K562 (cell line): Measurements from ENCODE around the gene TSPAN13. TPM values are rescaled to one million over a fixed set of nuclear protein-coding genes. Genes with fewer than 3 reads are reported as not detected.

ENCODE experiments used
- CEBPB ChIP-seq: fragments of 450-650 bp; IDR thresholded peaks from 2 replicates; pipeline ENCODE4 v1.6.1; 2016; ENCODE audit warnings: missing genetic modification characterization, missing compliant biosample characterization
- CEBPG ChIP-seq, 3 experiments: fragments of 200-800 bp in 1 of 3; sonication (Bioruptor generic) in 1 of 3; sonication (generic) in 1 of 3; formaldehyde crosslinking in 1 of 3; IDR thresholded peaks in 2 of 3; conservative IDR thresholded peaks in 1 of 3; 2 replicates each; pipeline versions ENCODE4 v1.6.1 to v1.8.0; 2016 to 2022; ENCODE audit warnings: missing compliant biosample characterization in 2 of 3, missing genetic modification characterization in 2 of 3, mild to moderate bottlenecking in 1 of 3, missing genetic modification reagents in 1 of 3
- CHD2 ChIP-seq: IDR thresholded peaks from 2 replicates; pipeline ENCODE4 v1.6.1; 2011; ENCODE audit warnings: low read depth, low read length
- FOXO4 ChIP-seq: fragments of 450-650 bp; formaldehyde crosslinking; IDR thresholded peaks from 2 replicates; pipeline ENCODE4 v1.4.0; 2020; ENCODE audit warnings: mild to moderate bottlenecking, moderate library complexity
- HDAC1 ChIP-seq, 2 experiments: fragments of 450-650 bp; IDR thresholded peaks; 2 replicates each; pipeline ENCODE4 v1.6.1; 2016 to 2017; ENCODE audit warnings: inconsistent platforms in 1 of 2, mild to moderate bottlenecking in 1 of 2, moderate library complexity in 1 of 2
- HES1 ChIP-seq: fragments of 450-650 bp; IDR thresholded peaks from 2 replicates; pipeline ENCODE4 v1.6.1; 2016; ENCODE audit warnings: low read depth, mild to moderate bottlenecking, moderate library complexity
- NKRF ChIP-seq: fragments of 450-650 bp; IDR thresholded peaks from 2 replicates; pipeline ENCODE4 v1.6.1; 2016; ENCODE audit warnings: borderline replicate concordance
- POLR2A ChIP-seq: fragments of 450-650 bp; conservative IDR thresholded peaks from 2 replicates; pipeline ENCODE4 v1.6.1; 2016
- RBFOX2 ChIP-seq: fragments of 200-400 bp; formaldehyde crosslinking; IDR thresholded peaks from 2 replicates; pipeline ENCODE4 v1.6.1; 2017; ENCODE audit warnings: low read depth, mild to moderate bottlenecking, low read length, moderate library complexity
- SMAD4 ChIP-seq: fragments of 250-450 bp; sonication (Bioruptor Pico); conservative IDR thresholded peaks from 2 replicates; pipeline ENCODE4 v1.8.0; 2021; ENCODE audit warnings: inconsistent platforms, mild to moderate bottlenecking, moderate library complexity
- TCF7L2 ChIP-seq: fragments of 150-350 bp; IDR thresholded peaks from 2 replicates; pipeline ENCODE4 v1.6.1; 2016; ENCODE audit warnings: low read depth, mild to moderate bottlenecking, low read length, moderate library complexity
- VEZF1 ChIP-seq: fragments of 200-800 bp; sonication (Bioruptor generic); IDR thresholded peaks from 2 replicates; pipeline ENCODE4 v1.6.1; 2017; ENCODE audit warnings: missing genetic modification characterization, missing compliant biosample characterization
- ZNF232 ChIP-seq: sonication (generic); formaldehyde crosslinking; IDR thresholded peaks from 2 replicates; pipeline ENCODE4 v1.8.0; 2022; ENCODE audit warnings: mild to moderate bottlenecking, missing genetic modification reagents
- ZNF764 ChIP-seq: fragments of 250-450 bp; sonication (Bioruptor Pico); IDR thresholded peaks from 2 replicates; pipeline ENCODE4 v1.4.0; 2020; ENCODE audit warnings: low read depth, mild to moderate bottlenecking, moderate library complexity
- polyA plus RNA-seq, 8 experiments: library from polyadenylated mRNA; depleted of rRNA in 4 of 8; stranded (reverse) in 5 of 8; unstranded in 3 of 8; fragments of >200 nt; fragmentation: Nextera tagmentation in 2 of 8; fragmentation: Illumina TruSeq in 1 of 8; extraction: Ambion mirVana in 2 of 8; extraction: Trizol in 1 of 8; gene quantifications; 2 replicates each; pipeline versions ENCODE4 v1.2.1 to v1.2.3, GENCODE V29; 2011 to 2014; ENCODE audit warnings: inconsistent platforms in 1 of 8, missing spikeins in 1 of 8
- total RNA-seq, 7 experiments: library from RNA; depleted of rRNA in 6 of 7; stranded (reverse); fragments of >200 nt in 6 of 7; fragmentation: Illumina TruSeq in 2 of 7; extraction: Trizol in 2 of 7; gene quantifications; 2 replicates each; pipeline versions ENCODE4 v1.2.1 to v1.2.3, GENCODE V29; 2011 to 2021; ENCODE audit warnings: low replicate concordance in 1 of 7

TSPAN13 gene
- total and polyA plus RNA-seq, 9 of the 15 experiments (the other 6 are each of a cell fraction or from before 2014, with no cell fraction given), result 7.8 to 46.3 (median 20.0) TPM

- TF ChIP-seq HDAC1 (IDR thresholded peaks at IDR 0.05) (no peak), POLR2A (no peak), HES1 (no peak), SMAD4 (CRISPR knock-in tag) (peak; percentile 70; the same call in 1 of the 2 replicates), ZNF232 (CRISPR knock-in tag) (no peak), RBFOX2 (0 out of 2 replicates have a peak, but pooled peaks have one; percentile 9), ZNF764 (no peak), FOXO4 (CRISPR knock-in tag) (no peak), TCF7L2 (no peak), CEBPB (tag) (peak; percentile 20; the same call in 1 of the 2 replicates), NKRF (no peak), CEBPG (CRISPR knock-in tag; IDR thresholded peaks at IDR 0.05) (peak; percentile 89), CEBPG (tag; conservative IDR thresholded peaks at IDR 0.05 in 1 of 2, IDR thresholded peaks at IDR 0.05 in 1 of 2) (peak; percentile 46 to 92), CHD2 (no peak), VEZF1 (CRISPR knock-in tag) (no peak)
Measured at GRCh38 chr7:16719699-16720098, 33.9 kb upstream of the TSPAN13 start (continued).
